HG03521 (cell line): ENCODE measurements around the gene PRDM5.
"Not testable (repeated sequence)": the region's sequence is repeated elsewhere in the genome, so short reads cannot be mapped to it uniquely, and the experiment has no call there.

Experiments used
- ATAC-seq: cut with Tn5 transposase; IDR thresholded peaks from one replicate; pipeline ENCODE4 v1.9.1; 2021; ENCODE audit warnings: mild to moderate bottlenecking, moderate library complexity; ENCODE audit not compliant: unreplicated experiment

PRDM5 gene

GRCh38 chr4:120659616-120660170 is 262.8 kb downstream of the PRDM5 start:
- no peak for ATAC-seq

GRCh38 chr4:120658772-120659171 is 263.8 kb downstream of the PRDM5 start:
- ATAC-seq, result no peak

DNA sequence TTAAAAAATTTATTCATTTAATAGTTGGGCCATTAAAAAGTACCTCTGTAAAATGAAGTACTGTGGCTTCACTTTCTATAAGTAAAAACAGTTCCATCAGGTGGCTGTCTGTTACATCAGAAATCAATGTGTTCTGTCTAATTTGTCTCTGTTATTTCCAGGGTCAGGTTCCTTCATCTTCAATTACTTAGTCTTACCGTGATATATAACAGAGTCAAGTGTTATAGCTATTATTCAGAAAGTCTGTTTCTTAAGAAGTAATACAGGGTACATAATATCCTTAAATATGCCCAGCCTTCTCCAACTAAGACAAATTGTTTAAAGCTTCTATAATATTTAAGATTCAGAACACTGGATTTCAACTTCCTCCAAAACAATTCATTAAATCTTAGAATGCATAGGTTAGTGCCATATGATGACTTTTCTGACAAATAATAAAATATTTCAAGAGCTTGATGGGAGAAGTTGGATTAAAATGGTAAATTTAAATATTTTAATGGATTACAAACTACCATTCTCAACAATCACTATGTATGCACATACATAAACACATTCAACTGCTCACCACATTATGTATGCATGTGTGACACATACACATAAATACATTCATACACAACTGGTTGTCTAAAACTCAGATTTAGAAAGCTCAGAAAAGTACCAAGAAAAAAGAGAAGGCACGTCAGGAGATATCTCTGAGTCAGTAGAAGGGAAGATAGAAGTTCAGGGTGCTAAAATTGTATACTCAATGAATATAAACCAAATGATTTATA is 268.5 kb downstream of the PRDM5 start:
- no peak for ATAC-seq

DNA sequence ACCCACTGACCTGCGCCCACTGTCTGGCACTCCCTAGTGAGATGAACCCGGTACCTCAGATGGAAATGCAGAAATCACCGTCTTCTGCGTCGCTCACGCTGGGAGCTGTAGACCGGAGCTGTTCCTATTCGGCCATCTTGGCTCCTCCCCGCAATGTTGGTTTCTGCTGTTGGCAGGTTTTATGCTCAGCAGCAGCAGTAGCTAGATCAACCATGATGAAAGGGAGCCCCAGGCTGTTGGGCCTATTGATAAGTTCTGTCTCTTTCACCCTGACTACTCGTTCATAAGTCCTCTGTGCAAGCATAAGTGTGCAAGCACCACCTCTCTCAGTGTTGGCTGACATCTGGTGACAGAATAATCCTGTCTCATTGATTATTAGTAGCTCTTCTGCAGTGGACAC is 274.2 kb downstream of the PRDM5 start:
- not testable (repeated sequence) for ATAC-seq
